Head of caudate nucleus (tissue), 42 donors: ENCODE results near the gene ADGRE3.
"Not testable (repeated sequence)": the region's sequence is repeated elsewhere in the genome, so short reads cannot be mapped to it uniquely, and the experiment has no call there.

Experiments
- DNase-seq, 42 donors: peaks; one replicate each; pipeline versions ENCODE4 v3.0.0 to v3.0.0-alpha.2; 2020 to 2021; ENCODE audit warnings: mixed read lengths in 7 of 42
- intact Hi-C: fragments of 100-400 bp; cut with DNase I; formaldehyde crosslinking; loops from one replicate; pipeline ENCODE4 v1.15.0; 2022

Gene ADGRE3

GRCh38 chr19:14612657-14613056, 62.0 kb downstream of the ADGRE3 start:
- intact Hi-C loops = no loop called here
- DNase-seq = no peak

- DNase-seq, intact Hi-C loops: not testable (repeated sequence)
These were observed 62.4 kb downstream of the ADGRE3 start for GRCh38 chr19:14612242-14612641.

- no peak for DNase-seq
- intact Hi-C loops = no loop called here
These were observed 63.6 kb downstream of the ADGRE3 start for GRCh38 chr19:14611051-14611450.

GRCh38 chr19:14606627-14607026, 68.0 kb downstream of the ADGRE3 start:
- intact Hi-C loops = no loop called here
- DNase-seq = no peak

- DNase-seq = no peak
- intact Hi-C loops = no loop called here
These were observed 70.7 kb downstream of the ADGRE3 start for GRCh38 chr19:14603990-14604387.

- intact Hi-C loops = no loop called here
- DNase-seq = no peak
These were observed 75.0 kb downstream of the ADGRE3 start for GRCh38 chr19:14599548-14600147.

- intact Hi-C loops = no loop called here
- no peak for DNase-seq
These were observed 79.1 kb downstream of the ADGRE3 start for GRCh38 chr19:14595558-14595957.

GRCh38 chr19:14589433-14589832, 85.2 kb downstream of the ADGRE3 start:
- intact Hi-C loops, DNase-seq: not testable (repeated sequence)

GRCh38 chr19:14585187-14585586, 89.5 kb downstream of the ADGRE3 start:
- DNase-seq, intact Hi-C loops: not testable (repeated sequence)

GRCh38 chr19:14584372-14584771, 90.3 kb downstream of the ADGRE3 start:
- DNase-seq = not testable (repeated sequence)

GRCh38 chr19:14582894-14583340, 91.7 kb downstream of the ADGRE3 start, which contains the start of gene CLEC17A:
CLEC17A (plus strand) TSS chr19:14583084; CDS start chr19:14583161, 77 bp downstream.
- no peak for DNase-seq
- intact Hi-C loops = no loop called here

More at GRCh38 chr19:14584372-14584771, 90.3 kb downstream of the ADGRE3 start:
- intact Hi-C loops = not testable (repeated sequence)

GRCh38 chr19:14580623-14581237, 93.9 kb downstream of the ADGRE3 start:
- DNase-seq = no peak
- intact Hi-C loops = no loop called here

- no peak for DNase-seq
- intact Hi-C loops = loop anchor here (10.0 kb wide), 1 partner anchor 307 kb away; the partner anchor contains the start of gene OR7A17
These were observed 96.7 kb downstream of the ADGRE3 start for GRCh38 chr19:14577885-14578427.

GRCh38 chr19:14577264-14577663, 97.4 kb downstream of the ADGRE3 start:
- intact Hi-C loops = loop anchor here (10.0 kb wide), 1 partner anchor 308 kb away; the partner anchor contains the start of gene OR7A17

GRCh38 chr19:14576363-14576762, 98.3 kb downstream of the ADGRE3 start:
- intact Hi-C loops = loop anchor here (10.0 kb wide), 1 partner anchor 308 kb away; the partner anchor contains the start of gene OR7A17
- DNase-seq = no peak

More at GRCh38 chr19:14577264-14577663, 97.4 kb downstream of the ADGRE3 start:
- no peak for DNase-seq

- no peak for DNase-seq
- intact Hi-C loops = loop anchor here (10.0 kb wide), 1 partner anchor 309 kb away; the partner anchor contains the start of gene OR7A17
These were observed 99.1 kb downstream of the ADGRE3 start for GRCh38 chr19:14575428-14575980.

- DNase-seq = peak; percentile 90 to 98 (median 95)
- intact Hi-C loops = loop anchor here (5.0 to 10.0 kb wide), 2 partner anchors 120 to 313 kb away; partner anchors contain the start of genes OR7A17 and ZNF333
These were observed 102.8 kb downstream of the ADGRE3 start, which contains the start of gene NDUFB7 for GRCh38 chr19:14571695-14572490. NDUFB7 (minus strand) TSS chr19:14572066; CDS start chr19:14572000, 66 bp downstream.

GRCh38 chr19:14570864-14571527, 103.6 kb downstream of the ADGRE3 start:
- intact Hi-C loops = loop anchor here (5.0 to 10.0 kb wide), 2 partner anchors 121 to 314 kb away; partner anchors contain the start of genes OR7A17 and ZNF333
- DNase-seq = no peak
